BE2C (cell line): ENCODE measurements around the gene HOMER2.
"Not testable (repeated sequence)": the region's sequence is repeated elsewhere in the genome, so short reads cannot be mapped to it uniquely, and the experiment has no call there.

Experiments used
- DNase-seq: peaks from one replicate; pipeline ENCODE4 v3.0.0-alpha.2; 2020
- H3K27me3 ChIP-seq: fragments of 250-450 bp; sonication (Bioruptor Pico); 2 replicates; pipeline ENCODE4 v1.5.1; 2020; ENCODE audit warnings: mild to moderate bottlenecking
- H3K36me3 ChIP-seq: fragments of 250-450 bp; sonication (Bioruptor Pico); 2 replicates; pipeline ENCODE4 v1.5.1; 2020; ENCODE audit warnings: mild to moderate bottlenecking
- H3K4me1 ChIP-seq: fragments of 250-450 bp; sonication (Bioruptor Pico); 2 replicates; pipeline ENCODE4 v1.5.1; 2020
- H3K4me3 ChIP-seq: 2 replicates; pipeline ENCODE4 v1.5.1; 2011; ENCODE audit warnings: low read depth, low read length
- H3K9me3 ChIP-seq: fragments of 250-450 bp; sonication (Bioruptor Pico); 2 replicates; pipeline ENCODE4 v1.5.1; 2020
- TF ChIP-seq, protein P1 (sequence below): IDR thresholded peaks from 2 replicates; pipeline ENCODE4 v1.5.1; 2012; ENCODE audit warnings: mild to moderate bottlenecking, low read depth, low read length

Gene HOMER2

DNA sequence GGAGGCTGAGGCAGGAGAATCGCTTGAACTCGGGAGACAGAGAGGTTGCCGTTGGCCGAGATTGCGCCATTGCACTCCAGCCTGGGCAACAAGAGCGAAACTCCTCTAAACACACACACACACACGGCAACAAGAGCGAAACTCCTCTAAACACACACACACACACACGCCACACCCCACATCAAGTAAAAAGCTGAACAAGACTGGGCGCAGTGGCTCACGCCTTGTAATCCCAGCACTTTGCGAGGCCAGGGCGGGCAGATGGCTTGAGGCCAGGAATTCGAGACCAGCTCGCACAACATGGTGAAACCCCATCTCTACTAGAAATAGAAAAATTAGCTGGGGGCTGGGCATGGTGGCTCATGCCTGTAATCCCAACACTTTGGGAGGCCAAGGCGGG is 49.0 kb downstream of the HOMER2 start:
- TF ChIP-seq, protein P1, sequence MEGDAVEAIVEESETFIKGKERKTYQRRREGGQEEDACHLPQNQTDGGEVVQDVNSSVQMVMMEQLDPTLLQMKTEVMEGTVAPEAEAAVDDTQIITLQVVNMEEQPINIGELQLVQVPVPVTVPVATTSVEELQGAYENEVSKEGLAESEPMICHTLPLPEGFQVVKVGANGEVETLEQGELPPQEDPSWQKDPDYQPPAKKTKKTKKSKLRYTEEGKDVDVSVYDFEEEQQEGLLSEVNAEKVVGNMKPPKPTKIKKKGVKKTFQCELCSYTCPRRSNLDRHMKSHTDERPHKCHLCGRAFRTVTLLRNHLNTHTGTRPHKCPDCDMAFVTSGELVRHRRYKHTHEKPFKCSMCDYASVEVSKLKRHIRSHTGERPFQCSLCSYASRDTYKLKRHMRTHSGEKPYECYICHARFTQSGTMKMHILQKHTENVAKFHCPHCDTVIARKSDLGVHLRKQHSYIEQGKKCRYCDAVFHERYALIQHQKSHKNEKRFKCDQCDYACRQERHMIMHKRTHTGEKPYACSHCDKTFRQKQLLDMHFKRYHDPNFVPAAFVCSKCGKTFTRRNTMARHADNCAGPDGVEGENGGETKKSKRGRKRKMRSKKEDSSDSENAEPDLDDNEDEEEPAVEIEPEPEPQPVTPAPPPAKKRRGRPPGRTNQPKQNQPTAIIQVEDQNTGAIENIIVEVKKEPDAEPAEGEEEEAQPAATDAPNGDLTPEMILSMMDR, result no peak
- Histone ChIP-seq H3K9me3 (no peaks in the 10 kb centered on the region), H3K36me3 (no peaks in the 10 kb centered on the region), H3K4me3 (no peak overlapping the region), H3K4me1 (no peaks in the 10 kb centered on the region), H3K27me3 (no peaks in the 10 kb centered on the region)
- DNase-seq, result no peak

DNA sequence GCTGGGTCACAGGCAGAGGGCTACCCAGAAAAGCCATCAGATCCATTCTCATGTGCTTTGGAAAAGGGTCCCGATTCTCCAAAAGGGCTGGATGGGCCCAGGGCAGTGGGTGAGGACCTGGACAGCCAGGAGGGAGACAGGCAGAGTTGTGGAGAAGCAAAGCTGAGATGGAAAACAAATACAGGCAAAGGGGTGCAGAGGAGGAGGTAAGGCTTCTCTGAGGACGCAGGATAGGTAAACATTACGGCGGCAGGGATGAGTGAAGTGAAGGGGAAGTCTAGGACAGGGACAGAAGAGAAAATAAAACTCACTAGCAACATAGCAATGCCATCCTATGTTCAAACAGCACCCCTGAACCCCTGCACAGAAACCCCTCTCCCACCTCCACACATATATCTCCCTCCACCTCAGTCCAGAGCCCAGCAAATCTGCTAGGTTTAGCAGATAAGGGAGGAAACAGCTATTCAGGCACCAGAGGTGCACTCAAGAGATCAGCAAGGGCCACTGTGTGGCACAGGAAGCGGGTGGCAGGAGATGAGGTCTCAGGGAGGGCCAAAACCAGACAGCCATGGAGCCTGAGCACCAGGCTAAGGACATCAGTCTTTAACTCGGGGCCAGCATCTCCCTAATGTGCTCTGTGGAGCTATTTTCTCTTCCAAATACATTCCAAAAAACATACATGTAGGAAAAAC is 51.3 kb downstream of the HOMER2 start:
- Histone ChIP-seq H3K36me3 (no peaks in the 10 kb centered on the region), H3K4me3 (no peak overlapping the region), H3K4me1 (no peaks in the 10 kb centered on the region), H3K9me3 (no peaks in the 10 kb centered on the region), H3K27me3 (no peaks in the 10 kb centered on the region)
- TF ChIP-seq, protein P1, result no peak
- DNase-seq, result no peak

DNA sequence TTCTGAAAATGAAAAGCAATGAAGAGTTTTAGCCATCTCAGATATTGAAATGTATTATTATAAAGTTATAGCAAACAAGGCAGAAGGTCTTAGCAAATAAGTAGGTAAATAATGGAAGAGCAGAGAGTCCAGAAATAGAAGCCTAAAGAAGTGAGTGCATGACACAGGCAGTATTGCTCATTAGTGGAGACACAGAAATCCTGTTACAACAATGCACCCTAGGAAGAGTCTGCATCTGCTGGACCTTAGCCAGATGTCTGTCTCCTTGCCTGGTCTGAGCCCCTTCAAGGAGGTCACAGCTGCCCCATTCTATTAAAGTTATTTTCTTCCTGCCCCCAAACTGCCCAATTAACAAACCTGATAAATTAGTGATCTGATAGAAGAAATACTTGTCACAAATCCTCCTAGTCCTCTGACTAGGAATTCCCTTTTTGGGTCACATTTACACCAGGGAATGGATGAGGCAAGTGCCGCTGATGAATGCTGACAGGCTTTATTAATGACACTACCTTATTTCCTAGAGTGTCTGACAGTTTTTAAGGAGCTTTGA is 51.9 kb downstream of the HOMER2 start:
- H3K9me3 ChIP-seq, result no peaks in the 10 kb centered on the region
- H3K36me3 ChIP-seq, result no peaks in the 10 kb centered on the region
- no peaks in the 10 kb centered on the region for H3K4me1 ChIP-seq
- no peak for DNase-seq
- no peak overlapping the region for H3K4me3 ChIP-seq
- H3K27me3 ChIP-seq, result no peaks in the 10 kb centered on the region
- TF ChIP-seq, protein P1, result no peak

DNA sequence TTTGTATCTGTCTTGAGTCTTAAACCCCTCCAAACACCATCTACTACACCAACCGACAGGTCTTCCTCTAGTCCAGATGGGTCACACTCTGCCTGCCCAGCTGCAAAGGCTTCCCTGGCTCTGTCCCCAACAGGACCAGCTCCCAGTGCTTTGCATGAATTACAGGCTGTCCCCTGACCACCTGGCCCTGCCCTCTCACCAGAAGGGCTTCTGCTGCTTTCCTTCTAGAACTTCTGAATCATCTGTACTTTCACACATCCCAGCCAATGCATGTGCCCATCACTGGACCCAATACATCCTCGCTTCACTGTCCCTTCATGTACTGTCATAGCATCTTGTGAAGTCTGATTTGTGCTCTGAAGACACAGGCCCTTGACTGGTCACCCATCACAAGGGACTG is 53.6 kb downstream of the HOMER2 start:
- TF ChIP-seq, protein P1, result no peak
- Histone ChIP-seq H3K4me3 (no peak overlapping the region), H3K9me3 (no peaks in the 10 kb centered on the region)

DNA sequence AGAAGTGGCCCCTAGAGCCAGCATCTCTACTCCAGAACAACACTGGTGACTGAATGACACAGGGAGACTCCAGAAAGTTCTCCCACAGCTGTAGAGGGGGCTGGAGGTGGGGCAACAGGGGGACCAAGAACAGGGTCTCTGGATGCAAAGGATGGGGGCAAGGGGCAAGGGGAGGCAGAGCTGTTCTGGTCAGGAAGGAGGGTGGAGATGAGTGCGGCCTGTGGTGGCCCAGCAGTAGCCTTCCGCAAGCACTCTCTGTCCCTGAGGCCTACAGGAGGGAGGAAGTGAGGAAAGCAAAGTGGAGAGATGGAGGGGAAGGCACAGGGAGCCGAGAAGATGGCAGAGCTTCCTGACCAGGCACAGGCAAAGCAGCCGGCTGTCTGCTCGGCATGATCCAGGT is 56.5 kb downstream of the HOMER2 start:
- Histone ChIP-seq H3K4me1 (peaks cover under 1% of the 10 kb centered on the region; the same call in 1 of the 2 replicates), H3K9me3 (no peaks in the 10 kb centered on the region), H3K4me3 (no peak overlapping the region), H3K36me3 (no peaks in the 10 kb centered on the region), H3K27me3 (no peaks in the 10 kb centered on the region)
- no peak for DNase-seq
- TF ChIP-seq, protein P1, result no peak

More for the DNA sequence above, 53.6 kb downstream of the HOMER2 start:
- Histone ChIP-seq H3K4me1 (no peaks in the 10 kb centered on the region), H3K36me3 (no peaks in the 10 kb centered on the region), H3K27me3 (no peaks in the 10 kb centered on the region)
- no peak for DNase-seq

DNA sequence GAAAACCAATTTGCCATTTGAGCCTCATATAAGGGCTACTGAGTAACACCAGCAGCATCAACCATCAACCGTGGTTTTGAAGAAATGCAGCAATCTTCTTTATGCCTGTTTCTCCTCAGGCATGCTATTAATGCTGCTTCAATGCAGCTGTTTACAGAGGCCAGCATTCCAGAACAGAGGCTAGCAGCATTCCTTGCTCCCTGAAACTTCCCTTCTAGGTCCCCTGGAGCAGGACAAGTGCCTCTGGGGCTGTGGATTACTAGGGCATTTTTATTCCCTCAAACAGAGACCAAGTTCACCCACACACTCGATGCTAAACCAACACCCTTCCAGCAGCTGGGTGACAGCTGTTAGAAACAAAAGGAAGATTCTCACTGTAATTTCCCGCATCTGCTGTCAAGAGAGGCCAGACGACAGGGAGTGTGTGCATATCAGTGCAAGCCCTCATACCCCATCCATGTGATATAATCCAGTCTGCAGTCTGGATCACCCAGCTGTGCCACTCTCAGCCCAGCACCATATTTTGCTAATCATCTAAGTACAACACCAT is 57.5 kb downstream of the HOMER2 start:
- TF ChIP-seq, protein P1, result no peak
- H3K27me3 ChIP-seq, result no peaks in the 10 kb centered on the region
- H3K4me3 ChIP-seq, result no peak overlapping the region
- no peak for DNase-seq
- no peaks in the 10 kb centered on the region for H3K36me3 ChIP-seq
- no peaks in the 10 kb centered on the region for H3K9me3 ChIP-seq
- peaks cover 3% of the 10 kb centered on the region for H3K4me1 ChIP-seq

DNA sequence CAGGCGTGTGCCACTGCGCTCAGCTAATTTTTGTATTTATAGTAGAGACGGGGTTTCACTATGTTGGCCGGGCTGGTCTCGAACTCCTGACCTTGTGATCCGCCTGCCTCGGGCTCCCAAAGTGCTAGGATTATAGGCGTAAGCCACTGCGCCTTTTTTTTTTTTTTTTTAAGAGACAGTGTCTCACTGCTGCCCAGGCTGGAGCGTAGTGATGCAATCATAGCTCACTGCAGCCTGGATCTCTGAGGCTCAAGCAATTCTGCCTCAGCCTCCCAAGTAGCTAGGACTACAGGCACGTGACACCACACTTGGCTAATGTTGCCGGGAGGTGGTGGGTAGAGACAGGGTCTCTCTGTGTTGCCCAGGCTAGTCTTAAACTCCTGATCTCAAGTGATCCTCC is 59.0 kb downstream of the HOMER2 start:
- not testable (repeated sequence) for H3K4me3 ChIP-seq, H3K27me3 ChIP-seq, H3K36me3 ChIP-seq, H3K9me3 ChIP-seq, H3K4me1 ChIP-seq, DNase-seq
